ENCODE measurements around the gene YES1. TPM values are rescaled to one million over a fixed set of nuclear protein-coding genes. Genes with fewer than 3 reads are reported as not detected.

The YES1 gene
- total and polyA plus RNA-seq, 2 of the 8 experiments (the other 6 are each of a cell fraction or from before 2014, with no cell fraction given), result 14.8 to 94.3 TPM

DNA sequence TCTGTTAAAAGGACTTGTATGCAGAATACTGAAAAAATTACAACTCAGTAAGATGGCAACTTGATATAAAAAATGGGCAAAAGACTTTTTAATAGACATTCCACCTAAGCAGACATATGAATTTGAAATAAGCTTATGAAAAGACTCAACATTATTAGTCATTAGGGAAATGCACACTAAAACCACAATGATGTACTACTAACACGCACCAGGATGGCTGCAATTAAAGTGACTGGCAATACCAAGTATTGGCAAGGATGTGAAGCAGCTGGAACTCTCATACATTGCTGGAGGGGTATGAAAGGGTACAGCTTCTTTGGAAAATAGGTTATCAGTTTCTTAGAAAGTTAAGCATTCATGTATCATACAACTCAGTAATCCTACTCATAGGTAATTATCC lies 96.4 kb downstream of the YES1 start (continued):
- no peak for TF ChIP-seq SAP30 (IDR thresholded peaks at IDR 0.05; ENCODE audit: insufficient read depth, insufficient replicate concordance, low read length)
- no peak for TF ChIP-seq RFX5 (IDR thresholded peaks at IDR 0.05; ENCODE audit: borderline replicate concordance, low read depth, low read length)
- no peak for TF ChIP-seq RXRA (IDR thresholded peaks at IDR 0.05; ENCODE audit: insufficient read depth, low read depth, low read length)
